H1 (cell line): ENCODE results near the gene WDR26. TPM values are rescaled to one million over a fixed set of nuclear protein-coding genes. Genes with fewer than 3 reads are reported as not detected.

ENCODE experiments used
- KDM1A ChIP-seq: fragments of 200-600, 300-600 bp; sonication (generic); IDR thresholded peaks from 2 replicates; pipeline ENCODE4 v1.7.1; 2016; ENCODE audit warnings: mild to moderate bottlenecking, low read length, borderline replicate concordance
- RFX5 ChIP-seq: IDR thresholded peaks from 2 replicates; pipeline ENCODE4 v1.6.1; 2011; ENCODE audit warnings: low read depth, low read length, improper control_type of control experiment, borderline replicate concordance
- polyA plus RNA-seq, 7 experiments: library from polyadenylated mRNA; depleted of rRNA in 3 of 7; stranded (reverse) in 5 of 7; unstranded in 2 of 7; fragments of >200 nt in 5 of 7; fragments of 200-250 nt in 2 of 7; gene quantifications; 1 replicate in 5 of 7; 2 replicates in 1 of 7; 4 replicates in 1 of 7; pipeline versions ENCODE4 v1.2.1 to v1.2.3, GENCODE V29; 2011 to 2013; ENCODE audit warnings: missing spikeins in 2 of 7, mixed read lengths in 2 of 7
- total RNA-seq: library from RNA; stranded (reverse); fragmentation: NEBNext Ultra II Directional; extraction: Animal tissue kit (Norgen Biotek cat#: 25700); gene quantifications from 2 replicates; pipeline ENCODE4 v1.2.1, GENCODE V29; 2021

WDR26 gene
- total and polyA plus RNA-seq, 2 of the 8 experiments (the other 6 are each of a cell fraction or from before 2014, with no cell fraction given) = 18.0 to 72.5 TPM

GRCh38 chr1:224456637-224456953 is 22.0 kb upstream of the WDR26 start (continued):
- TF ChIP-seq KDM1A (no peak), RFX5 (no peak)
